UCSD-AML1 (cell line): ENCODE measurements around the gene CDH23.

Experiments used
- DNase-seq: peaks from one replicate; lab custom pipeline; 2025; ENCODE audit not compliant: unreplicated experiment; lab: John Stamatoyannopoulos, UW

The CDH23 gene

GRCh38 chr10:71438761-71439160, 42.0 kb downstream of the CDH23 start:
- DNase-seq = no peak

DNA sequence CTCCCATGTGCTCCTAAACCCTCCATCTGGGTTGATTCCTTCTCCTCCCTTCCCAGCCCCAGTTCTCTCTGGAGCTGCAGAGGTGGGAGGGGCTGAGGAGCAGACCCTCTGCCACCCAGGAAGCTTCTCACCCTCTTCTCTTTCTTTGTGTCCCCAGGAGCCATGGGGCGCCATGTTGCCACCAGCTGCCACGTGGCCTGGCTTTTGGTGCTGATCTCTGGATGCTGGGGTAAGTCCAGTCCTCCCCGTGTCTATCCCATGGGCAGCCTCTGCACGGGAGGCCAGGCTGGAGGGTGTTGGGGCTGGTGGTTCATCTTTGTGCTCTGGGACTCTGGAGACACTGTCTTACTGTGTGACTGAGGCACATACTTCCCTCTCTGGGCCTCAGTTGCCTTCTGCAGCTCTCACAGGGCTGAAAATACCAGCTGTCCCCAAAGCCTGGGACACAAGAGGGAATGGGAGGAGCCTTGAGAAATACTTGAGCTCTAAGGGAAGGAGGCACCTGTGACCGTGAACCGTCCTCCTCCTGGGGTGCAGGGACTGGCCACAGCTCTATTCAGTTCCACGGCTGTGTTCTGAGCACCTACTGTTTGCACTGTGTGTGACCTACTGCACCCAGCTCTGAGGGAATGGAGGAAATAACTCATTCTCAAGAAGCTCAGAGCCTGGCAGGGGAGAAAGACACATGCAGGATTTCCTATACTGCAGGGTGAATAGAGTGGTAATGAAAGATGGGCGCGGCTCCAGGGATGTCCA, 43.1 kb downstream of the CDH23 start:
- DNase-seq = no peak

DNA sequence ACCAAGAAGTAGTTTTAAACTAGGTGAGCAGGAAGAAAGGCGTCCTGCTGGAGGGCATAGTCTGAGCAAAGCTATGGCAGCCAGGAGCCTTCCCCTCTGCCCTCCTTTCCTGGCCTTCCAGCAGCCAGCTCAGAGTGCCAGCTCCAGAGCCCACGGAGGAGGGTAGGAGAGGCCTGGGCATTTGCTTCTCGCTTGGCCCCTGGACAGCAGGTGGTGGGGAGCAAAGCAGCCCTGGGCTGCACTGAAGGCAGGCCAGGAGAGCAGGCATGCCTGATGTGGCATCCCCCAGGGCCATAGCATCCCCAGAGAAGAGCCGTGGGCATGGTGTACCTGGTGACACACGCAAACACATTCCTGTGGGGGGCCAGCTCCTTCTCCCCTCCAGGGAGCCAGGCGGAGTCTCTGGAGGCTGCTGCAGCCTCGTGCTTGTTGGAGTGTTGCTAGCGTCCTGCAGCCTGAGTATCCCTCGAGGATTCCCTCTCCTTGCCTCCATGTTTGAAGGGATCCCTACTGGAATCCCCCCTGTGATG, 43.9 kb downstream of the CDH23 start:
- DNase-seq = no peak

DNA sequence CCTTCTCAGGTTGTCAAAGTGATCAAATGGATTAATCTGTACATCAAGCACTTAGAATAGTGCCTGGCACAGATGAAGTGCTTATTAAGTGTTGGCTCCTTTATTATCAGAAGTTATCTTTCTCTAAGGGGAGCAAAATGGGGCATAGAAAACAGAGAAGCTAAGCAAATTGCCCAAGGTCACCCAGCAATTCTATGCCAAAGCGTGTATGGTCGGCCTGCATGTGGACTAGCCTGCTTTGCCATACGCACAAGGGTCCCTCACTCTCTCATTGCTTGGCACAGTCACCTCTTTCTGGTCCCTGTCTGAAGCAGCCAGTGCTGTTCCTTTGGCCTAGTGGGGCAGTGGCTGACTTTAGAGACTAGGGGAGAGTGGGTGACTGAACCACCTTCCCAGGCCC, 45.3 kb downstream of the CDH23 start:
- no peak for DNase-seq

GRCh38 chr10:71442859-71443570, 46.3 kb downstream of the CDH23 start:
- no peak for DNase-seq

- no peak for DNase-seq
These were observed 47.0 kb downstream of the CDH23 start for GRCh38 chr10:71443676-71444075.

DNA sequence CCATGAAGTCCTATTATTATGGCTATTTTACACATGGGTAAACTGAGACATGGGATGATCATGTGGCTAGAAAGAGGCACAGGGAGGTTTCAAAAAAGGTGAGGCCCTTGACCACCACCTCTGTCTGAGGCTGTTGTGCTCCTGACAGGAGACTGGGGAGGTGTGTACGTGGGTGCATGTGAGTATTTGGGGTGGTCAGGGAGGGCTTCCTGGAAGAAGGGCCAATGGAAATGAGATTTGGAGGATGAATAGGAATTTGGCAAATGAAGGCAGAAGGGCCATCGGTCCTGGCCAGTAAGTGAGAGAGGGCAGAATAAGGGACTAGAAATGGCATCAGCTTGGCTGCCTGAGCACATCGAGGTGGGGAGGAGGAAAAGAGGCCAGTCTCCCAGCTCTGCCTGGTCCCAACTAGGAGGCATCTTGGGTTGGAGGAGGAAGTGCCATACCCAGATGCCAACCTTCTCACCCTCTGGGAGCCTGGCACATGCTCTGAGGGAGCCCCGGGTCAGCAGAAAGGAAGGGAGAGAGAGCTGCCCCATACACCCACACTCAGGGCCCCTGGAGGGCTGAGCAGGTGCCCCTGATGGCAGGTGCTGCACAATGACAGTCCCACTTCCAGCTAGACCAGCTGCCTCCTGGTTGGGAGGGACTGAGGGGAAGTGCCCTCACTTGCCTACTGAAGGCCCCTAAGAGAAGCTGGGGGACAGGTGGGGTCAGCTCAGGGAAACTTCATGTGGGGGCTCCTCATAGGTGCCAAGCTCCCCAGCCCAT, 47.7 kb downstream of the CDH23 start:
- no peak for DNase-seq

DNA sequence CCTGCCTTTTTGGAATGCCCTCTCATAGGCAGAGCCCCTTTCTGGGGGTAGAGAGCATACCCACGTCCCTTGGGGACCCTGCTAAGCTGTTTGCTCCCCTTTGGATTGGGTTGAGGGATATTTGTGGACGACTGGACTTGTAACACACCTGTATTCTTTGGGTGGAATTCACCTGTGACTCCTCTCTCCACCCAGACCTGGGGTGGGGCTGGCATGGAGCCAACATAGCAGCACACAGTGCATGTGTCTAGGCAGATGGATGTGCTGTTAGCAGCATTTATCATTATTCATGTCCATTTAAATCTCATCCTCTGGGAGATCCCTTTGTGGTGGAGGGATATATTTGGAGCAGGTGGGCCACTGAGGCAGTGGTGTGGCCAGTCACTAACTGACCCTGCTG, 51.0 kb downstream of the CDH23 start:
- DNase-seq = no peak

- no peak for DNase-seq
These were observed 51.4 kb downstream of the CDH23 start for GRCh38 chr10:71448146-71448545.

- no peak for DNase-seq
These were observed 52.3 kb downstream of the CDH23 start for GRCh38 chr10:71449026-71449425.

GRCh38 chr10:71451754-71452153, 55.0 kb downstream of the CDH23 start:
- no peak for DNase-seq

- no peak for DNase-seq
These were observed 56.5 kb downstream of the CDH23 start for GRCh38 chr10:71453186-71453585.

DNA sequence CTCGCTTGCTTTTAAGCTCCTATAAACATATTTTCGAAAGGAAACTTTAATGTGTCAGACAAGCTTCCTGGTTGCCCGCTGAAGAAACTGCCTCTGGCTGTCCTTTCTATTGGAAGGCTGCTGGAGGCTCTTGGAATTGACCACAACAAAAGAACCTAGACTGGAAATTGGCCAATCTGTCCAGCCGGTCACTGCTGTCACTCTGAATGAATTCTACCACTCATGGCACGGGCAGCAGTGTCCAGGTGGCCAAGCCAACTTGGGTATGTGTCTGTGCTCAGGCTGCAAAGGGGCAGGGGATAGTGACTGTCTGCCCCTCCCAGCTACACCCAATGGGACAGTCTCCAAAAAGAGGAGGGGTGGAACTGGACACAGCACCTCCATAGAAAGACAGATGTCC, 57.6 kb downstream of the CDH23 start:
- no peak for DNase-seq

DNA sequence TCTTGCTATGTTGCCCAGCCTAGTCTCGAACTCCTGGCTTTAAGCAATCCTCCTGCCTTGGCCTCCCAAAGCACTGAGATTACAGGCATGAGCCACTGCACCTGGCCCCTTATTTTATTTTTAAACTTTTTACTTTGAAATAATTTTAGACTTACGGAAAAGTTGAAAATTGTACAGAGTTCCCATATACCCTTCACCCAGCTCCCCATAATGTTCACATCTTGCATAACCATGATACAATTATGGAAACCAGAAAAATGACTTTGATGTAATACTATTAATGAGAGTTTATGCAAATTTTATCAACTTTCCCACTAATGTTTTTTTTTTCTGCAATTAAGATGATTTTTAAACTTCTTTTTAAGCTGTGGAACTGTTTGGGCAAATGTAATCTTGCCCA, 58.3 kb downstream of the CDH23 start:
- DNase-seq = no peak

DNA sequence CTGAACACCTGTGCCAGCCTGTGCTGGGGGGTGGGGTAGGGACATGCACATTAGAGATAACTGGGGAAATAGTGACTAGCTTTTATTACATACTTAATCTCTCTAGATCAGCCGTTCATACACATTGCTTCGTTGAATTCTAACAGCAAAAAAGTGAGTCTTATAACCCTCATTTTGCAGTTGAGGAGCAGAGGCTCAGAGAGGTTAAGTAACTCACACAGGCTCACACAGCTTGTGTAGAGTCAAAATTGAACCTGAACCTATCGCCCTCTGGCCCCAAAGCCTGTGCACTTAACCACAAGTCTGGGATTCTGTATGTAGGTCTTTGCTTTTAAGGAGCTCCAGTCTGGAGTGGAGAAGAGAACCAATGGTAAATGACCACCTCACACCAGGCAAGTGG, 59.9 kb downstream of the CDH23 start:
- DNase-seq = no peak

DNA sequence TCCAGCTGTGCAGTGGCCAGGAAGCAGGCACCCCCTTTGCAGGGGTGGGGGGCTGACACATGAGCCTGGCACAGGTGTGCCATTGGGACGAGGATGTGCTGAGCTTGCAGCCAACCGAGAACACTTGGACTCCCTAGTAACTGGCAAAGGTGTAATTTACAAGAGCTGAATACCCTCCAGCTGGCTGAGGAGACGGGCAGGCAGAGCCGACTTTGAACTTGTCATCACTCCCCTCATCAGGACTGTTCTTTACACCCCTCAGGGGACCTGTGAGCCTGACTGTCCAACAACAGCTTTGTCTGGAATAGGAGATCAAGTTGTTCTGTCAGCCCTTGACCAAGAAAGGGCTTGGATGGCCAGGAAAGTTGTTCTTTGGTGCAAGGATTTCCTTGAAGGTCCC, 61.2 kb downstream of the CDH23 start:
- DNase-seq = no peak

- no peak for DNase-seq
These were observed 61.7 kb downstream of the CDH23 start for GRCh38 chr10:71458387-71458786.

DNA sequence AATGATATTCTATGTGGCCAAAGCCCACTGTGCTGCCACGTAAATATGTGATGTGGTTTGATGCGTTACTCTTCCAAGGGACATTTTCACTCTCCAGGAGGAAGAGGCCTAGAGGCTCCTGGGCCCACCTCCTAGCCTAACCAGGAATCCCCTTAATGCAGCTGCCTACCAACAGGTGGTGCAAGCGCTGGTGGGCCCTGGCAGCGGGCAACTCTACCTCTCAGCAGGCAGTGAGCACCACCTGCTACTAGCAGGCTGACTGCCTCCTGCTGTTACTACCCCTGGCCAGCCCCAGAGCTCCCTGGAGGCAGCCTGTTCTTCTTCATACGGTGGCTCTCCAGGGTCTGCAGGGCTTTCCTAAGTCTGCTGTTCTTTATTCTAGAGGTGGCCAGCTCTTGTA, 62.8 kb downstream of the CDH23 start:
- DNase-seq = no peak

GRCh38 chr10:71460615-71461014, 63.9 kb downstream of the CDH23 start:
- no peak for DNase-seq

DNA sequence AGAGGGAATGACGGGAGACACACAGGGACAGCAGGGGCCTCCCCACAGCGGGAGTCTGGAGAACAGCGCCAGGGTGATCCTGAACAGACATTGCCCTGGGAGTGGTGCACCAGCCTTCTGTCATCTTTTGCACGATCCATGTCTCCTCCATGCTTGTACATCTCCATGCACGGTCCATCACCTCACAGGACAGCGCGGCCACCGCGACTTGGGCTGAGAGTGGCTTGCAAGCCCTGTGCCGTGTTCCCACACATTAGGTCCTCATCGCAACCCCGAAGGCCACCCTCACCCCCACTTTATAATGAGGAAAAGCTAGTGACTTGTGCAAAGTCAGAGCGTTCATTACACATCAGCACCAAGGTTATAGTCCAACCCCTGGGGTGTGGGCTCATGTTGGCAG, 64.7 kb downstream of the CDH23 start:
- no peak for DNase-seq

GRCh38 chr10:71462062-71462935, 65.6 kb downstream of the CDH23 start:
- no peak for DNase-seq
